Measurements from ENCODE around the gene OSBPL10. TPM values are rescaled to one million over a fixed set of nuclear protein-coding genes. Genes with fewer than 3 reads are reported as not detected.

Gene OSBPL10
- total and polyA plus RNA-seq, 8 donors: 26.6 to 42.6 (median 38.6) TPM

- DNase-seq: no peak
- no peak for TF ChIP-seq CTCF (IDR thresholded peaks at IDR 0.05)
- Histone ChIP-seq H3K4me1 (no peaks in the 10 kb centered on the region), H3K27me3 (no peaks in the 10 kb centered on the region), H3K36me3 (peaks cover 0 to 66% of the 10 kb centered on the region in 2 donors), H3K4me3 (no peak overlapping the region), H3K27ac (no peak overlapping the region), H3K9me3 (no peaks in the 10 kb centered on the region)
- intact Hi-C loops (cut with DNase I): no loop called here
- no peak for ATAC-seq
Observed at GRCh38 chr3:31624083-31624709, 356.9 kb downstream of the OSBPL10 start.

- ATAC-seq: no peak
- no peak for TF ChIP-seq CTCF (IDR thresholded peaks at IDR 0.05)
- no peak for DNase-seq
- peaks cover 0 to 68% of the 10 kb centered on the region in 2 donors for H3K36me3 ChIP-seq
- intact Hi-C loops (cut with DNase I): no loop called here
- H3K4me1 ChIP-seq: no peaks in the 10 kb centered on the region
- no peak overlapping the region for H3K4me3 ChIP-seq
- no peak overlapping the region for H3K27ac ChIP-seq
- H3K9me3 ChIP-seq: no peaks in the 10 kb centered on the region
- no peaks in the 10 kb centered on the region for H3K27me3 ChIP-seq
Observed at GRCh38 chr3:31622636-31623288, 358.3 kb downstream of the OSBPL10 start.

GRCh38 chr3:31621314-31621713 is 359.7 kb downstream of the OSBPL10 start:
- no peak for TF ChIP-seq CTCF (IDR thresholded peaks at IDR 0.05)
- Histone ChIP-seq H3K27ac (no peak overlapping the region), H3K36me3 (peaks cover 0 to 56% of the 10 kb centered on the region in 2 donors), H3K4me3 (no peak overlapping the region), H3K27me3 (no peaks in the 10 kb centered on the region), H3K4me1 (no peaks in the 10 kb centered on the region), H3K9me3 (no peaks in the 10 kb centered on the region)
- intact Hi-C loops (cut with DNase I): no loop called here
- ATAC-seq: no peak
- DNase-seq: no peak

- H3K36me3 ChIP-seq: peaks cover 0 to 50% of the 10 kb centered on the region in 2 donors
- intact Hi-C loops (cut with DNase I): no loop called here
- ATAC-seq: no peak
Observed at GRCh38 chr3:31620656-31621055, 360.4 kb downstream of the OSBPL10 start.

More at GRCh38 chr3:31620656-31621055, 360.4 kb downstream of the OSBPL10 start:
- no peaks in the 10 kb centered on the region for H3K9me3 ChIP-seq
- TF ChIP-seq CTCF (IDR thresholded peaks at IDR 0.05): no peak
- no peaks in the 10 kb centered on the region for H3K27me3 ChIP-seq
- no peaks in the 10 kb centered on the region for H3K4me1 ChIP-seq
- H3K27ac ChIP-seq: no peak overlapping the region
- DNase-seq: no peak
- H3K4me3 ChIP-seq: no peak overlapping the region
